Nephron (organoid): Measurements from ENCODE around the gene KRTAP4-3.
"Not testable (repeated sequence)": the region's sequence is repeated elsewhere in the genome, so short reads cannot be mapped to it uniquely, and the experiment has no call there.

Experiments used
- H3K27ac Mint-ChIP-seq, 3 experiments: 2 replicates each; pipeline ENCODE4 v1.8.0; 2020; ENCODE audit warnings: mixed read lengths in 3 of 3, mild to moderate bottlenecking in 2 of 3, moderate library complexity in 1 of 3
- H3K27me3 Mint-ChIP-seq: 2 replicates; pipeline ENCODE4 v1.8.0; 2021; ENCODE audit warnings: low read depth, mild to moderate bottlenecking, moderate library complexity, mixed read lengths
- H3K36me3 Mint-ChIP-seq: 2 replicates; pipeline ENCODE4 v1.8.0; 2020; ENCODE audit warnings: low read depth, mixed read lengths
- H3K4me1 Mint-ChIP-seq: 2 replicates; pipeline ENCODE4 v1.8.0; 2020; ENCODE audit warnings: mixed read lengths
- H3K4me3 Mint-ChIP-seq, 3 experiments: 2 replicates each; pipeline ENCODE4 v1.8.0; 2020; ENCODE audit warnings: mild to moderate bottlenecking in 3 of 3, mixed read lengths in 3 of 3, moderate library complexity in 2 of 3
- H3K9me3 Mint-ChIP-seq: 2 replicates; pipeline ENCODE4 v1.8.0; 2020; ENCODE audit warnings: mixed read lengths
- CTCF ChIP-seq, 3 experiments: fragments of 200-600 bp; sonication (generic); IDR thresholded peaks; one replicate each; pipeline ENCODE4 v1.5.0; 2021; ENCODE audit warnings: antibody characterized with exemption in 3 of 3; ENCODE audit not compliant: unreplicated experiment in 3 of 3

KRTAP4-3 gene

DNA sequence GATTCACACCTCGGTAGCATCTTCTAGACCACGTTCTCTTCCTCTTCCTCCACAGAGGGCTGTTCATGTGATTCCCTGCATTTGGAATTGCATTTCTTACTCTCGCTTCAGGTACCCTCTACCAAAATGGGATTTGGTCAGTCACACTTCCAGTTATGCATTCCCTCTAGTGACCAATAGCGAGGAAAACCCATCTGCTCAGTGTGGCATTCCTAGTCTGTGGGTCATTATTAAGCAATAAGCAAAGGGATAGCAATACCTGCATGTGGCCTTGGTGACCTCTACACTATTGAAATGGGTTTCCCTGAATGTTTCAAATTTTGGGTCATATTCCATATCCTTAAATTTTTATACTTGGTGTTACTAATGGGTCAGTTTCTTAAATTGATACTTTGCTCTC lies 18.0 kb downstream of the KRTAP4-3 start:
- H3K4me3 Mint-ChIP-seq = no peak overlapping the region
- no peaks in the 10 kb centered on the region for H3K36me3 Mint-ChIP-seq
- H3K27me3 Mint-ChIP-seq = peaks cover 16% of the 10 kb centered on the region
- H3K9me3 Mint-ChIP-seq = peaks cover 5% of the 10 kb centered on the region
- no peaks in the 10 kb centered on the region for H3K4me1 Mint-ChIP-seq
- no peak for TF ChIP-seq CTCF (IDR thresholded peaks at IDR 0.05; ENCODE audit: unreplicated experiment in 3 of 3)
- H3K27ac Mint-ChIP-seq = no peak overlapping the region

GRCh38 chr17:41149652-41149985 lies 18.4 kb downstream of the KRTAP4-3 start, which contains the start of gene KRTAP4-5:
Gene KRTAP4-5 (minus strand): TSS chr17:41149825. CDS start chr17:41149767, 58 bp downstream.
- peaks cover 7% of the 10 kb centered on the region for H3K9me3 Mint-ChIP-seq
- no peak for TF ChIP-seq CTCF (IDR thresholded peaks at IDR 0.05; ENCODE audit: unreplicated experiment in 3 of 3)
- H3K27me3 Mint-ChIP-seq = peaks cover 16% of the 10 kb centered on the region
- H3K4me1 Mint-ChIP-seq = no peaks in the 10 kb centered on the region
- no peak within 1 kb of the TSS for H3K27ac Mint-ChIP-seq
- no peaks in the 10 kb centered on the region for H3K36me3 Mint-ChIP-seq
- H3K4me3 Mint-ChIP-seq = no peak within 1 kb of the TSS

GRCh38 chr17:41148971-41149651 lies 18.9 kb downstream of the KRTAP4-3 start:
- H3K4me3 Mint-ChIP-seq, H3K27ac Mint-ChIP-seq, H3K9me3 Mint-ChIP-seq, H3K4me1 Mint-ChIP-seq, H3K36me3 Mint-ChIP-seq: not testable (repeated sequence)
- H3K27me3 Mint-ChIP-seq = peaks cover 16% of the 10 kb centered on the region

DNA sequence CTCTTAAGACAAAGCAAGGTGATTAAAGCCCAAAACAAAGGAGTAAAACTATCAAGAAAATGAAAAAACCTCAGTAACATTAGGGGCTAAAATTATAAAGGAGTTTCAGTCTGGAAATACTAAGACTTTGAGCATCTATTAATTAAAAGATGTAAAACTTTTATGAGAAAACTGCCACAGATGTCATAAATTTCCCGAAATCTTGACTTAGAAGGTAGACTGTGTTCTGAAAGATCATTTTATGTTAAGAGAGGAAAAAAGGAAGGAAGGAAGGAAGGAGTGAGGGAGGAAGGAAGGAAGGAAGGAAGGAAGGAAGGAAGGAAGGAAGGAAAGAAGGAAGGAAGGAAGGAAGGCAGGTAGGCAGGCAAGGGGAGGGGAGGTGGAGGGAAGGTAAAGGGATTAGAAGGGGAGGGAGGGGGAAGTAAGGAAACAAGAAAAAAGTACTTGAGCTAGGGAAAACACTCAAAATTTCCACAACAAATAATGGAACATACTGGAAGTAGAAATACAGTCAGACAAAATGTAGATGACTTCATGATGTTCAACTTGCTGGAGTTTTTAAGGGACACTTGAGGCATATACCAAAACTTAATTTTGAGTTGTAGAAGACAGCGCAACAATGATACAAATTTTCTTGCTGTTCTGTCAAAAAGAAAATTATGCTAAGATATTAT lies 20.4 kb downstream of the KRTAP4-3 start:
- peaks cover 16% of the 10 kb centered on the region for H3K9me3 Mint-ChIP-seq
- no peak overlapping the region for H3K4me3 Mint-ChIP-seq
- TF ChIP-seq CTCF (IDR thresholded peaks at IDR 0.05; ENCODE audit: unreplicated experiment in 3 of 3) = no peak
- no peaks in the 10 kb centered on the region for H3K36me3 Mint-ChIP-seq
- no peaks in the 10 kb centered on the region for H3K4me1 Mint-ChIP-seq
- no peak overlapping the region for H3K27ac Mint-ChIP-seq
- H3K27me3 Mint-ChIP-seq = peaks cover 16% of the 10 kb centered on the region

DNA sequence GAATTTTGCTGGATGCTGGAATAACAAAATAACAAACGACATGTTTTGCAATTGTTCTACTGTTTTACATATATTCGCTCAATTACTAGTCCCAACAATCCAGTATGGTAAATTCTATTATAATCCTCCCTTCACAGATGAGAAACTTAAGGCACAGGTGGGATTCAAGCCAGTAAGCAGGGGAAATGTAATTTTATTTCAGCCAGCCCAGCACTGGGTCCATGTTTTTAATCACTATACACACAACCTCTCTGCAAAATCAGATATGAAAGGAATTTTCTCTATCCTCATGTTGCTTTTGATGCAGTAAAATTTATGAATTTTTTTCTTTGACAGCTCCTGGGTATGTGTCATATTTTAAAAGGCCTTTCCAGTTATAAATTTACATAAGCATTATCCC lies 22.8 kb downstream of the KRTAP4-3 start:
- no peaks in the 10 kb centered on the region for H3K4me1 Mint-ChIP-seq
- H3K9me3 Mint-ChIP-seq = peaks cover 32% of the 10 kb centered on the region
- H3K27ac Mint-ChIP-seq = no peak overlapping the region

DNA sequence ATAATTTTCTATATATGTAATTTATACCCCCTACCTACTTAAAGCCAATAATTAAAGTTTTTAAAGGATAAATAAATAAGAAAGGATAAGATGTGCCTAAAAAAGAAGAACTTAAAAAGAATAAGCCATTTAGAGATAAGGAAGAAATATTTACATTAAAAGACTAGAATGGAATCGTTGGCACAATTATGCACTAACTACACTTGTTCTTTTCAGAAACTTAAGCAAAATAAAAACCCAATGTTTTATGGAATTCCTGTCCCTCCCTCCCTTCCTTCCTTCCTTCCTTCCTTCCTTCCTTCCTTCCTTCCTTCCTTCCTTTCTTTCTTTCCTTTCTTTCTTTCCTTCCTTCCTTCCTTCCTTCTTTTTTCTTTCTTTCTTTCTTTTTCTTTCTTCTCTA lies 23.2 kb downstream of the KRTAP4-3 start:
- Mint-ChIP-seq H3K4me1 (no peaks in the 10 kb centered on the region), H3K4me3 (no peak overlapping the region), H3K36me3 (peaks cover under 1% of the 10 kb centered on the region), H3K9me3 (peaks cover 32% of the 10 kb centered on the region), H3K27me3 (peaks cover 17% of the 10 kb centered on the region), H3K27ac (no peak overlapping the region)
- no peak for TF ChIP-seq CTCF (IDR thresholded peaks at IDR 0.05; ENCODE audit: unreplicated experiment in 3 of 3)

More for the DNA sequence above, 22.8 kb downstream of the KRTAP4-3 start:
- no peak for TF ChIP-seq CTCF (IDR thresholded peaks at IDR 0.05; ENCODE audit: unreplicated experiment in 3 of 3)
- H3K4me3 Mint-ChIP-seq = no peak overlapping the region
- H3K36me3 Mint-ChIP-seq = no peaks in the 10 kb centered on the region
- H3K27me3 Mint-ChIP-seq = peaks cover 17% of the 10 kb centered on the region
